Panc1 (cell line): ENCODE measurements around the gene GARIN5B. TPM values are rescaled to one million over a fixed set of nuclear protein-coding genes. Genes with fewer than 3 reads are reported as not detected.

Experiments used
- ATAC-seq: fragments of 200-7000 bp; cut with Tn5 transposase; 2 replicates; pipeline ENCODE4 v1.9.1; 2020; ENCODE audit warnings: mild to moderate bottlenecking, moderate library complexity
- BruUV-seq: library from RNA; stranded (reverse); fragments of 400-500 nt; replicated peaks from 2 replicates; lab custom pipeline; 2021; lab: Mats Ljungman, UMichigan
- CTCF ChIA-PET: fragments of 300-600 bp; sonication (Branson Sonifier 250); formaldehyde crosslinking; loops from one replicate; lab custom pipeline; 2022; ENCODE audit warnings: antibody characterized with exemption; lab: Charles Lee
- POLR2A ChIA-PET: fragments of 300-600 bp; sonication (Branson Sonifier 250); formaldehyde crosslinking; loops from one replicate; lab custom pipeline; 2022; ENCODE audit warnings: antibody characterized with exemption; lab: Charles Lee
- DNase-seq: peaks from one replicate; pipeline ENCODE4 v3.0.0-alpha.2; 2010; ENCODE audit warnings: low read depth, low spot score
- H3K27ac ChIP-seq: 2 replicates; pipeline ENCODE4 v1.5.1; 2011; ENCODE audit warnings: mild to moderate bottlenecking, low read length, inconsistent platforms
- H3K27me3 ChIP-seq: fragments of 200-500 bp; sonication (Bioruptor generic); 2 replicates; pipeline ENCODE4 v1.6.0; 2014; ENCODE audit warnings: low read length, inconsistent platforms; ENCODE audit not compliant: control insufficient read depth, insufficient read depth
- H3K36me3 ChIP-seq: fragments of 200-500 bp; sonication (Bioruptor generic); 2 replicates; pipeline ENCODE4 v1.5.1; 2014; ENCODE audit warnings: inconsistent platforms, mild to moderate bottlenecking, low read length, moderate library complexity; ENCODE audit not compliant: control insufficient read depth, insufficient read depth
- H3K4me1 ChIP-seq: 2 replicates; pipeline ENCODE4 v1.5.1; 2011; ENCODE audit warnings: inconsistent platforms, mild to moderate bottlenecking, low read length, moderate library complexity; ENCODE audit not compliant: control insufficient read depth, insufficient read depth
- H3K4me3 ChIP-seq, 2 experiments: 2 replicates each; pipeline ENCODE4 v1.5.1; 2011 to 2012; ENCODE audit warnings: low read depth in 2 of 2, low read length in 2 of 2, mild to moderate bottlenecking in 2 of 2, inconsistent platforms in 1 of 2, moderate library complexity in 1 of 2
- H3K9me3 ChIP-seq: fragments of 200-500 bp; sonication (Bioruptor generic); 2 replicates; pipeline ENCODE4 v1.5.1; 2014; ENCODE audit warnings: low read depth, mild to moderate bottlenecking, inconsistent platforms, low read length, moderate library complexity; ENCODE audit not compliant: control insufficient read depth, insufficient read depth
- CTCF ChIP-seq: fragments of 450-650 bp; IDR thresholded peaks from 2 replicates; pipeline ENCODE4 v1.5.1; 2017; ENCODE audit warnings: mild to moderate bottlenecking
- POLR2AphosphoS5 ChIP-seq: IDR thresholded peaks from 2 replicates; pipeline ENCODE4 v1.6.1; 2012; ENCODE audit warnings: mild to moderate bottlenecking, low read depth, low read length, moderate library complexity
- REST ChIP-seq, 2 experiments: IDR thresholded peaks; 2 replicates each; pipeline ENCODE4 v1.6.1; 2011 to 2012; ENCODE audit warnings: low read depth in 2 of 2, control low read depth in 1 of 2, low read length in 1 of 2, mild to moderate bottlenecking in 1 of 2, moderate library complexity in 1 of 2; ENCODE audit not compliant: insufficient read depth in 1 of 2
- SIN3A ChIP-seq: IDR thresholded peaks from 2 replicates; pipeline ENCODE4 v1.6.1; 2012; ENCODE audit warnings: low read depth, mild to moderate bottlenecking, low read length, moderate library complexity, borderline replicate concordance; ENCODE audit not compliant: insufficient read depth
- TCF7L2 ChIP-seq: IDR thresholded peaks from 2 replicates; pipeline ENCODE4 v1.6.1; 2011; ENCODE audit warnings: mild to moderate bottlenecking, low read depth, low read length, inconsistent platforms
- in situ Hi-C: cut with HindIII; loops from 2 replicates; pipeline ENCODE4 v1.10.0; 2016; ENCODE audit warnings: low sequenced_read_pairs, low pct_unique_long_range_greater_than_20kb
- intact Hi-C: fragments of 100-400 bp; cut with micrococcal nuclease; formaldehyde crosslinking; loops from one replicate; pipeline ENCODE4 v1.10.0; 2022; ENCODE audit not compliant: unreplicated experiment
- total RNA-seq: library from RNA; stranded (reverse); gene quantifications from one replicate; pipeline ENCODE4 v1.2.1, GENCODE V29; 2021; ENCODE audit not compliant: unreplicated experiment

Gene GARIN5B
- total RNA-seq, 1 experiment from 2014 or later: not detected

GRCh38 chr19:55372316-55373081 lies 9.4 kb upstream of the GARIN5B start:
- ATAC-seq (no peak), DNase-seq (no peak)
- Histone ChIP-seq H3K4me1 (peaks cover 47% of the 10 kb centered on the region), H3K27ac (peak overlapping the region; percentile 6; the same call in 1 of the 2 replicates), H3K36me3 (no peaks in the 10 kb centered on the region), H3K9me3 (no peaks in the 10 kb centered on the region), H3K27me3 (no peaks in the 10 kb centered on the region), H3K4me3 (no peak overlapping the region)
- ChIA-PET POLR2A (interaction anchor here (0.5 kb wide), 1 partner anchor 163 kb away, joined by 3 read pairs; no protein-coding TSS in a partner anchor), CTCF (no interaction called here)
- no TSS peak for BruUV-seq
- TF ChIP-seq TCF7L2: no peak
- no peak for TF ChIP-seq POLR2AphosphoS5
- TF ChIP-seq CTCF: no peak
- intact Hi-C loops (loop anchor here (10.0 kb wide), 1 partner anchor 78 kb away; no protein-coding TSS in a partner anchor), in situ Hi-C loops (no loop called here)

GRCh38 chr19:55370305-55370988 lies 7.4 kb upstream of the GARIN5B start, which contains the start of gene IL11:
Gene IL11, minus strand, starts transcription at chr19:55370463. Its CDS starts 153 bp downstream, at chr19:55370310.
- in situ Hi-C loops: no loop called here
- CTCF ChIA-PET: no interaction called here
- ATAC-seq: peak; percentile 9; the same call in 1 of the 2 replicates
- H3K9me3 ChIP-seq: no peaks in the 10 kb centered on the region
- H3K4me3 ChIP-seq: peak within 1 kb of the TSS; percentile 42 to 70
- BruUV-seq: no TSS peak
- no peaks in the 10 kb centered on the region for H3K36me3 ChIP-seq
- H3K4me1 ChIP-seq: peaks cover 32% of the 10 kb centered on the region
- H3K27ac ChIP-seq: 0 out of 2 replicates have a peak within 1 kb of the TSS, but pooled peaks have one; percentile 13
- H3K27me3 ChIP-seq: no peaks in the 10 kb centered on the region
- DNase-seq: no peak
- POLR2A ChIA-PET: no interaction called here
- no peak for TF ChIP-seq TCF7L2
- no peak for TF ChIP-seq POLR2AphosphoS5
- no peak for TF ChIP-seq REST (IDR thresholded peaks at IDR 0.05; ENCODE audit: insufficient read depth in 1 of 2, low read depth in 2 of 2, low read length in 1 of 2)
- TF ChIP-seq SIN3A: no peak
- no peak for TF ChIP-seq CTCF
- intact Hi-C loops: loop anchor here (10.0 kb wide), 1 partner anchor 76 kb away; no protein-coding TSS in a partner anchor
